LoVo (cell line): ENCODE data around the gene DIP2B.
"Not testable (repeated sequence)": the region's sequence is repeated elsewhere in the genome, so short reads cannot be mapped to it uniquely, and the experiment has no call there.

ENCODE experiments used
- DNase-seq: peaks from one replicate; pipeline ENCODE4 v3.0.0-alpha.2; 2016; ENCODE audit warnings: low spot score

DIP2B gene

DNA sequence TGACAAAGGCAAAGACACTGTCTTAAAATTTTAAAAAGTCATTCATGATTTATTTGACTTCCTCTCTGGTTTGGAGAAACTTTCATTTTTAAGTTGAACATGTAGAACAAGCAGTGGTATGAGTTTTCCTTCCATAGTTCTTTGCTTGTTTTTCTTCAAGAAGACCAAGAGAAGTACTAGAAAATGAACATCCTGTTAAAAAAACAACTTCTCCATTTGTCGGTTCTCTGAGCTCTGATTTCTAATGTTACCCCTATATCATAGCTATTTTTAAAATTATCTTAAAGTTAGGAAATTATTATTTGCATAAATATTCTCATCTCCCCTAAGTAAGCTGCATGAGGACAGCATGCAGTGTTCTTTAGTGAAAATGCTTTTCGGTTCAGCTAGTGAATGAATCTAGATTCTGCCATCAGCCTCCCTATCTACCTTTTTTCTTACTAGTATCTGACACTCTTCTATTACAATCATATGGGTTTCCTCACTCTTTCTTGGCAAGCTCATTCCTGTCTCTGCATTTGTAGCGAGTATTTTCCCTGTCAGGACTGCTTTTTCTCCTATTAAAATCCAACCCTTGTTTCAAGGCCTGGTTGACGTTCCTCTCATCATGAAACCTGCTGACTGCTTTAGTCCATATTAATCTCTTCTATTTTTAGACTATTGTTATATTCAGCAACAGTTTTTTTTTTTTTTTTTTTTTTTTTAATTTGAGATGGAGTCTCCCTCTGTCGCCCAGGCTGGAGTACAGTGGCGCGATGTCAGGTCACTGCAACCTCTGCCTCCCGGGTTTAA lies 15.8 kb downstream of the DIP2B start:
- DNase-seq, result no peak

DNA sequence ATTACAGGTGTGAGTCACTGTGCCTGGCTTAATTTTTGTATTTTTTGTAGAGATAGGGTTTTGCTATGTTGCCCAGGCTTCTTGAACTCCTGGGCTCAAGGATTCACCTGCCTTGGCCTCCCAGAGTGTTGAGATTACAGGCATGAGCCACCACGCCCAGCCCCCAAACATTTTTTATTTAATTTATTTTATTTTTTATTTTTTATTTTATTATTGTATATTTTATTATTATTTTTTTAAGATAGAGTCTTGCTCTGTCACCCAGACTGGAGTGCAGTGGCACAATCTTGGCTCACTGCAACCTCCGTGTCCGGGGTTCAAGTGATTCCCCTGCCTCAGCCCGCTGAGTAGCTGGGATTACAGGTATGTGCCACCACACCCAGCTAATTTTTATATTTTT lies 17.0 kb downstream of the DIP2B start:
- not testable (repeated sequence) for DNase-seq

DNA sequence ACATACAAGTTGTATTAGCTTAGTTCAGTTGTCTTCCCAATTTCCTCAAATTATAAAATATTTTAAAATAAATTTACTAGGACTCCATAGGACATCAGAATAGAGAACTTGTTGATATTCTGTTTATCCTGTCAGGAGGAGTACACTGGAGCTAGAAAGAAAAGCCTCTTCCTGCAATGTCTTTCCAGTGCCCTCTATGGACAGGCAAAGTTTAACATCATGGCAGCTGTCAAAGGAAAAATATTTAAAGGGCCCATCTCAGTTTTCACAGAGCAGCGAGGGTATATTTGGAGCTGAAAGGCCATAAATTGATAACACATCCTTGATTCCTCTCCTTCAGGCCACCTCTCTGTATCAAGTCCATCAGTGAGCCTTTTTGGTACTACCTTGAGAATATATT lies 19.0 kb downstream of the DIP2B start:
- DNase-seq, result no peak

DNA sequence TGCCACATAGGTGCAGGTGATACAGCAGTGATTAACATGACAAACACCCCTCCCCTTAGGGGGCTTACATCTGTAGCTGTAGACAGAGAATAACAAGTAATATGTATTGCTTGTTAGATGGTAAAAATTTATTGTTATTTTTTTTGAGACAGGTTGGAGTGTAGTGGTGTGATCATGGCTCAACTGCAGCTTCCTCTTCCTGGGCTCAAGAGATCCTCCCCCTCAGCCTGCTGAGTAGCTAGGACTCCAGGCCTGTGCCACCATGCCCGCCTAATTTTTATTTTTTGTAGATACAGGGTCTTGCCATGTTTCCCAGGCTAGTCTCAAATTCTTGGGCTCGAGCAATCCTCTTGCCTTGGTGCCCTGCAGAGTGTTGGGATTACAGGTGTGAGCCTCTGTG lies 19.8 kb downstream of the DIP2B start:
- no peak for DNase-seq

DNA sequence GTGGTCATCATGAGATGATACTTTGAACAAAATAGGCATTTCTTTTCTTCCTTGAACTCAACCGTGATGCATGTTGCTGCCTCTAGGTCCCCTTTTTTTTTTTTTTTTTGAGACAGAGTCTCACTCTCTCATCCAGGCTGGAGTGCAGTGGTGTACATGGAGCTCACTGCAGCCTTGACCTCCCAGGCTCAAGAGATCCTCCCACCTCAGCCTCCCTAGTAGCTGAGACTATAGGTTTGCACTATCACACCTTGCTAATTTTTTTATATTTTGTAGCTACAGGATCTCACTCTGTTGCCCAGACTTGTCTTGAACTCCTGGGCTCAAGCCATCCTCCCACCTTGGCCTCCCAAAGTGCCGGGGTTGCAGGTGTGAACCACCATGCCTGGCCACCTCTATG lies 20.6 kb downstream of the DIP2B start:
- no peak for DNase-seq

DNA sequence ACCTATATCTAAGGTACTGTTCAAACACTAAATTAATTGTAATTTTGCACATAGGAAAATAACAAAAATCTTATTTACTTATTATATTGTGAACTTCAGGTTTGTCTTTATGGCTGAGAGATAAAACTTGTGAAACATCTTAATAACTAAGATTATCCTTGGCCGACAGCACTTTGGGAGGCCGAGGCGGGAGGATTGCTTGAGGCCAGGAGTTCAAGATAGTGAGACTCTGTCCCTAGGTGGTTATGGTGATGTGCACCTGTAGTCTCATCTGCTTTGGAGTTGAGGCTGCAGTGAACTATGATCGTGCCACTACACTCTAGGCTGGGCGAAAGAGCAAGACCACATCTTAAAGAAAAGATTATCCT lies 22.6 kb downstream of the DIP2B start:
- DNase-seq, result no peak

DNA sequence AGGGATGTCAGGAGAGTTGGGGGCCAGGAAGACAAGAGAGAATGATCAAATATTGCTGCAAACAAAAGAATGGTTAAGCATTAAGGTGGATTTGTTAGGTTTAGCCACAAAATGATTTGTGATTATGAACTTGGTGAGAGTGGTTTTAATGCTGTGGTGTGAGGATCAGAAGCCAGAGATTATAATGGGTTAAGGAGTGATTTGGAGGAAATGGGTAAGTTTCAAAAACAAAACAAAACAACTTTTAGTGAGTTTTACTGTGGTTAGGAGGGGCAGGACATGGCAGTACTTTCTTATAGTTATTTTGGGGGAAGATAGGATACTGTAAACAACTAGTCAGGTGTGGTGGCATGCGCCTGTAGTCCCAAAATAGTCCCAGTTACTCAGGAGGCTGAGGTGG lies 24.0 kb downstream of the DIP2B start:
- DNase-seq, result no peak

DNA sequence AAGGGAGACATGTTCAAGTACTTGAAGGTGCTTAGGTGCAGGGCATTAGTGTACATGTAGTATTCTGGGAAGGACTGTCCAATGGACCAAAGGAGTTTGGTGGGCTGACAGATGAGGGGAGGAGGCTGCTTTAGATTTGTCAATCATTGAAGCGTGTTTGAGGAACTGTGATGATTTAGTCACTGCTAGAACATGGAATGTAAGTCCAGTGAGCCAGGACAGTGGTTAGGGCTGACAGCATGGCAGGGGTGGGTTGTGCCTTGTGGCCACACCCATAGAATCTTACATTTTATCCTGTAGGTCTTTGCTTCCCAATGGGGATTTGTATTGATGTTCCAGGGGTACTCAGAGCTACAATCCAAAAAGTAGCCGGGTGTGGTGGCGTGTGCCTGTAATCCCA lies 24.6 kb downstream of the DIP2B start:
- DNase-seq, result no peak

DNA sequence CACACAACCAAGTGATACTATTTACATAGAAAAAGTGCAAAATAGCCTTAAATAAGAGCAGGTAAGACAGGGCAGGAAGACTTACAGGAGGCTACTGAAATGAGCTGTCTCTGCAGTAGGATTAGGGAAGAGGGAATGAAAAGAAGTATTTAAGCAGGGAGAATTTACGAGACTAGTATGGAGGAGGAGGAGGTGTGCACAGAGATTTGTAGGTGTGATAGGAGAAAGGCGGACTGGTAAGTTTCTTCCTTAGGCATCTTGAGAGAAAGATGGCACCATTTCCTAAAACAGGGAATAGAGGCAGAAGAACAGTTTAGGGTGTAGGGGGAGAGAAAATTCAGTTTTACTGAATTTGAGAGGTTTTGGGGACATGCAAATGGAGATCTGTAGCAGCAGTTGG lies 25.7 kb downstream of the DIP2B start:
- DNase-seq, result no peak

DNA sequence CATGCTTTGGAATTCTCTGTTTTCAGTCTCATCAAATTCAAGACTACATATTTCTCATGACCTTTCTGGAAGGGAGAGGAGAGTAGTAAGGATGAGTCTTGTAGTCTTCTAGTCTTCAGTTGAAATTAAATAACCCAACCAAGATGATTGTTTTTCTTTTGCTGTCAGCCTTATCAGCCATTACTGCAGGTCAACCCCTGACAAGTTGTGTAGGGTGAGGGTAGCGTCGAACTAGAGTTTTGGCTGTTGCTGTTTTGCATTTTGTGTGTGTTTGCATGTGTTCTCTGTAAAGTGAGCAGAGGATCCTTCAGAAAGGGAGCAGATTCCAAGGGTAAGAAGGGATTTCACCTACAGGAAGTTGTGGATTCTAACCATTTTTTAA lies 28.4 kb downstream of the DIP2B start:
- no peak for DNase-seq

DNA sequence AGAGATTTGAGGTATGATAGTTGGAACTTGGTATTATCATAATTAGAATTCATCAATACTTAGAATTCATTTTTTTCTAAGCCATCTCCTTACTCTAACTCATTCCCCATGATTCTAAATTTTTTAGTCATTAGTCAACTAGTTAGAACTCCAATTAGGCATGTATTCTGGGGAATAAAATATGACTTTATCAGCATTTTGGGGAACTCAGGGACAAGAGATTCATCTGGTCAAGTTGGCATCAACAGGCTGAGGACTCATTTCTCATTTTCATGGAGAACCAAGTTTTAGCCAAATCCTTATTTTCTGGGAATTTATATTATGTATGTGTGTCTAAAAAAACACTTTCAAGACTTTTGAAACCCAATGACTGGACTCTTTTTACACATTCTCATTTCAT lies 29.2 kb downstream of the DIP2B start:
- no peak for DNase-seq

DNA sequence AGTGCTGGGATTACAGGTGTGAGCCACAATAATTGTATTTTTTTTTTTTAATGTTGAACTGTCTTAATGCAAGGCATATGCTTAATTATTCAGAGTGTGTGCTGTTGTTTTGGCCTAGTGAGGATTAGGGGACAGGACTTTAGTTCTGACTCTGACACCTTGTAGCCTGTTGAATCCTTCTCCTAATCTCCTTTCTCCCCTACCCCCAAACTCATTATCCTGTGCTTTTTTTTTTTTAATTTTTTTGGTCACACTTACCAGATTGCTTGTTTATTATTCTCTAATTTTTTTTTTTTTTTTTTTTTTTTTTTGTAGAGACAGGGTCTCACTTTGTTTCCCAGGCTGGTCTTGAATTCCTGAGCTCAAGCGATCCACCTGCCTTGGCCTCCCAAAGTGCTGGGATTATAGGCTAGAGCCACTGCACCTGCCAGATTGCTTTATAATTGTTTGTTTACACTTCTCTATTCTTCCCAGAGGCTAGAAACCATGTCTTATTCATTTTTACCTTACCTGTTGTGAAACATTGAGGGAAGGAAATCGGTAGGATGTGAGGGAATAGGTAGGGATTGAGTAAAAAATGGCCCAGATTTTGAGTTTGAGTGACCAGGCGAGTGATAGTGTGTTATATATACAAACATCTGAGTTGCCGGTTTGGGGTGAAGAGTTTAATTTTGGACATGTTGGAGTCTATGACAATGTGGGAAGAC lies 32.2 kb downstream of the DIP2B start:
- DNase-seq, result no peak

DNA sequence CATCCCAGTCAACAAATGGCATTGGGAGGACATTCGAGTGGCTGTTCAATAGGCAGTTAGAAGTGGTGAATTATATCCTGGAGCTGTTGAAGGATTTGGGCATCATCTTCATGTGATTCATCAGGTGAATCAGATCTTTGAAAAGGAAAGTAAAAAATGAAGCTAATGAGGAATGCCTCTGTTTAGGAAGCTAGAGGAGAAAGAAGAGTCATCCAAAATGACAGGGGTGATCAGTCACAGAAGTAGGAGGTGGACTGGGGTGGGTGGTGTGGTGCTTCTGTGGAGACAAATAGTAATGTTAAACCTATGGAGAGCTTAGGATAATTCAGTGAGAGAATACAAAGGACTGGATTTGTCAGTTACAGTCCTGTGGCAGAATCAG lies 32.7 kb downstream of the DIP2B start:
- DNase-seq, result no peak

DNA sequence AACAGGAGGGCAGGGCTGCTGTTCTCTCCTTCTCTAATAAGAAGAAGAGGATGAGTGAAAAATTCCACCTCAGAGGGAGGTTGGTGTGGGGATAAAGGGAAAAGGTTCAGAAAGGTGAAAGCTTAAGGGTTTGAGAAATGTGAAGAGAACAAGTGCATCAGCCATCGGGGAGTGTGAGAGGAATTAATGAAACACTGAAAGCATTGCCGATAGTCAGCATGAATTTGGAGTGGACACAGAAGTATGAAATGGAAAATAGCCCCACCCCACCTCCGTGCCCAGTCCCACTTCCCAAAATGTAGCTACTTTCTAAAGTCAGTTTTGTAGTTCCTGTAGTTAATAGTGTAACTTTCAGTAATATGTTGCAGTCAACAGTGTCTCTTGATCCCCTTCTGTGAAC lies 33.4 kb downstream of the DIP2B start:
- no peak for DNase-seq

DNA sequence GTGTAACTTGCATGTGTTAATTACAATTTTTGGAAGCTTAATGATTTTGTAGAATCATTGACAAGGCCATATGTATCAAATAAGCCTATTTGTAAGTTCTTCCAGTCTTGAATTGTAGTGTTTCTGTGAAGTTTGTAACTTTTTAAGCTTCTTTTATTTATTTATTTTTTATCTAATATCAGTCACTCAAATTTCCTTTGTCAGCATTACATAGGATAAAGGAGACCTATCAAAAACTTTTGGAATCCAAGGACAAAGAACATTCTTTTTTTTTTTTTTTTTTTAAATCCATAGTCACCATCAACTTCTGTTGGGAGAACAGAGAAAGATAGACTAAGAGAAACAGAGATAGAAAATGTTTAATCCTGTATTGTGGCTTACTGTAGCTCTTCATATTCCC lies 36.4 kb downstream of the DIP2B start:
- DNase-seq, result no peak

DNA sequence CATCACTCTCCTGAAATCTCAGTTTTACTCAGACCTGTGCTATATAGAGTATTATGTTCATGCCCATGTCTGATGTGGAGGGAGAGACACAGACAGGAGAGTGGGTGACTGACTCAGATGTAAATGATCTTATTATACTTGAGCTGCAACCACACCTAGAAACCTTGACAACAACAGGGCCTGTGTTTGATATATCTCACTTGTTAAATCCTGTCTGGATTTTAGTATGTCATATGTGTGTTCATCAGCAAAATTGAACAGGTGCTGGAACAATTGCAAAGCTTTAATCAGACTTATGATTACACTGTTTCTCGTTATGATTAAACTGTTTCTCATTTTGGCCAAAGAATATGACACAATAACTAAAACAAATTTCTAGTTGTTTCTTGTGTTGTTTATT lies 37.7 kb downstream of the DIP2B start:
- peak; percentile 64 for DNase-seq

DNA sequence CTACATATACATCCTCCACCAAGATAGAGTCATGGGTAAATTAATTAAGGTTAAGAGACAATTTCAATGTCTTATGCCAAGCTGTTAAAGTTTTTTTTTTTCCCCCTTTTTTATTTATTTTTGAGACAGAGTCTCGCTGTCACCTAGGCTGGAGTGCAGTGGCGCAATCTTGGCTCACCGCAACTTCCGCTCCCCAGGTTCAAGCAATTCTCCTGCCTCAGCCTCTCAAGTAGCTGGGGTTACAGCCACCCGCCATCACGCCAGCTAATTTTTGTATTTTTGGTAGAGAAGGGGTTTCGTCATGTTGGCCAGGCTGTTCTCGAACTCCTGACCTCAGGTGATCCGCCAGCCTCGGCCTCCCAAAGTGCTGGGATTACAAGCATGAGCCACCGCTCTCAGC lies 38.4 kb downstream of the DIP2B start:
- not testable (repeated sequence) for DNase-seq

DNA sequence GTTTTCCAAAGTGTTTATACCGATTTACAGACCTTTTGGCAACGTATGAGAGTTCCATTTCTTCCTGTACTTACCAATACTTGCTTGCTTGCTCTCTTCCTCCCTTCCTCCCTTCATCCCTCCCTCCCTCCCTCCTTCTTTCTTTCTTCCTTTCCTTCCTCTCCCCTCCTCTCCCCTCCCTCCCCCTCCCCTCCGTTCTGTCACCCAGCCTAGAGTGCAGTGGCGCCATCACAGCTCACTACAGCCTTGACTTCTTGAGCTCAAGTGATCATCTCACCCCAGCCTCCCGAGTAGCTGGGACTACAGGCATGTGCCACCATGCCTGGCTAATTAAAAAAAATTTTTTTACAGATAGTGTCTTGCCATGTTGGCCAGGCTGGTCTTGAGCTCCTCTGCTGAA lies 40.4 kb downstream of the DIP2B start:
- no peak for DNase-seq

DNA sequence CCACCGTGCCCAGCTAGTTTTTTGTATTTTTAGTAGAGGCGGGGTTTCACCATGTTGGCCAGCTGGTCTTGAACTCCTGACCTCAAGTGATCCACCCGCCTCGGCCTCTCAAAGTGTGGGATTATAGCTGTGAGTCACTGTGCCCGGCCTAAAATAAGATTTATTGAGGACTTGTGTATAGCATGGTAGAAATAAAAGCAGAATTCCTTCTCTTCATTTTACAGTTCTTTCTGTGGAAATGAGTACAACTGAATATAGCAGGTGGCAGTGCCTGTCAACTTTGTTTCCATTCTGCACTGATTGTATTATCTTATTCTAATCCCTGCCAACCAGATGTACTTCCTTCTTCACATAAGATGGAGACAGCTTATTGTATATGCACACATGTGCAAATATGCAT lies 41.0 kb downstream of the DIP2B start:
- no peak for DNase-seq

DNA sequence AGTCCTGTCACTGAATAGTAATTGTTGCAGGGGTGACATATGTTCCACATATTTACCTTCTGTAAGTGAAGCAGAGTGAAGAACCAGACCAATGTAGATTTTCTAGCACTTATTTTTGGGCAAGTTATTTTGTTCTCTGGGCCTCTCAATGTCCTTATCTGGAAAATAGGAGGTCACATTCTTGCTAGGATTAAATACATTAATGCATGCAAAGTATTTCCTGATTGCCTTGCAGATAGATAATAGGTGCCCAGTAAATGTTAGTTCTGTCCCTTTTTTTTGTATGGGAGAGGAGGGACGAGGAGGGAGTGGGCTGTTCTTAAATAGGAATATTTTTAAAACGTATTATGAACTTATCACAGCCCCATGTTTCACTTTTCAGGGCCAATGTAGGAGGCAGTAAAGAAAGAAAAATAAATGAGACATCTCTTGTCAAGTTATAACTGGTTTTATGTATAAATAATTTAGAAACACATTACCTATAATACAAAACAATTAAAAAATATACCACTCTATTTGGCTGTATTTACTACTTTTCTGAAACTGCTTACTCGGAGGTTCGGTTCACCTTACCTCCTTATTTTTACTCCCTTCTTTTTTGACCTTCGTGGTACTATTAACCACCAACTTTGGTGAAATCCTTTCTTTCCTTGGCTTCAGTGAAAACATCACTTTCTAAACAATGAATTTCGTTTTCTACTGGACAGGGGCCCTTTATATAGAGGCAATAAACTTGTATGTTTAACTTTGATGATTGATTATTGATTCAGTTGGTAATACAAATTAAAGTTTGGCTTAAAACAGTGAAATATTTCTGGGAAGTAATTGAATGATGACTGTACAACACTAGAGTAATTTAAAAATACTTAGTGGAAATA lies 41.9 kb downstream of the DIP2B start:
- no peak for DNase-seq

DNA sequence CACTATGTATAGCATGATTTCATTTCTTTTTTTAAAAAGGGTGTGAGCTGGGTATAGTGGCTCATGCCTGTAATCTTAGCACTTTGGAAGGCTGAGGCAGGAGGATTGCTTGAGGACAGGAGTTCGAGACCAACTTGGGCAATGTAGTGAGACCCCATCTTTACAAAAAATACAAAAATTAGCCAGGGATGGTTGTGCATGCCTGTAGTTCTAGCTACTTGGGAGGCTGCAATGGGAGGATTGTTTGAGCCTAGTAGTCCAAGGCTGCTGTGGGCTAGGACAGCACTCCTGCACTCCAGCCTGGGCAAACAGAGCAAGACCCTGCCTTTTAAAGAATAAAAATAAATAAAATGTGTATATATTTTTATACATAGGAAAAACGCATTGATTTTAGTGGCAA lies 43.0 kb downstream of the DIP2B start:
- no peak for DNase-seq

DNA sequence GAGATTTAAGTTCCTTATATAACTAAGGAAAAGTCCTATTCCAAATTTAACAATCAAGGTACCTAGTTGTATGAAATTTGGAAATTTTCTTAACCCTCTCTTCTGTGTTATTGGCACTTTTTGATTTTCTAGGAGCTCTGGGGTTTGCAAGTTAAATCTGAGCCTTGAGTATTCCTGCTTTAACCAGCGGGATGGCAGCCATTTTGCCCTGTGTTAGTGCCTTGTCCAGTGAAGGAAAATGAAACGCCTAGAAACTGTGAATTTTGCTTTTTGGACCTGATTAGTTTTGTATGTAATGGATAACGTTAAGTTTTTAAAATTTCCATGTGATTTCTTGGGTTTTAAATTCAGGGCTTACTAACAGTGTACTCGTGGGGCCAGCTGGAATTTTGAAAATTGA lies 45.1 kb downstream of the DIP2B start:
- DNase-seq, result no peak
